ENCODE data around the gene HCRTR1.

GRCh38 chr1:31648641-31649357 lies 31.3 kb downstream of the HCRTR1 start:
- TF ChIP-seq, protein P1, sequence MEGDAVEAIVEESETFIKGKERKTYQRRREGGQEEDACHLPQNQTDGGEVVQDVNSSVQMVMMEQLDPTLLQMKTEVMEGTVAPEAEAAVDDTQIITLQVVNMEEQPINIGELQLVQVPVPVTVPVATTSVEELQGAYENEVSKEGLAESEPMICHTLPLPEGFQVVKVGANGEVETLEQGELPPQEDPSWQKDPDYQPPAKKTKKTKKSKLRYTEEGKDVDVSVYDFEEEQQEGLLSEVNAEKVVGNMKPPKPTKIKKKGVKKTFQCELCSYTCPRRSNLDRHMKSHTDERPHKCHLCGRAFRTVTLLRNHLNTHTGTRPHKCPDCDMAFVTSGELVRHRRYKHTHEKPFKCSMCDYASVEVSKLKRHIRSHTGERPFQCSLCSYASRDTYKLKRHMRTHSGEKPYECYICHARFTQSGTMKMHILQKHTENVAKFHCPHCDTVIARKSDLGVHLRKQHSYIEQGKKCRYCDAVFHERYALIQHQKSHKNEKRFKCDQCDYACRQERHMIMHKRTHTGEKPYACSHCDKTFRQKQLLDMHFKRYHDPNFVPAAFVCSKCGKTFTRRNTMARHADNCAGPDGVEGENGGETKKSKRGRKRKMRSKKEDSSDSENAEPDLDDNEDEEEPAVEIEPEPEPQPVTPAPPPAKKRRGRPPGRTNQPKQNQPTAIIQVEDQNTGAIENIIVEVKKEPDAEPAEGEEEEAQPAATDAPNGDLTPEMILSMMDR (IDR thresholded peaks at IDR 0.05): no peak
- TF ChIP-seq POLR2AphosphoS5 (IDR thresholded peaks at IDR 0.05): no peak

All from upper lobe of left lung (tissue), 4 donors.